Pulmonary artery endothelial cell (primary cell): ENCODE data around the gene NLRP9. TPM values are rescaled to one million over a fixed set of nuclear protein-coding genes. Genes with fewer than 3 reads are reported as not detected.
"Not testable (repeated sequence)": the region's sequence is repeated elsewhere in the genome, so short reads cannot be mapped to it uniquely, and the experiment has no call there.

Experiments used
- DNase-seq: peaks from one replicate; pipeline ENCODE4 v3.0.0-alpha.2; 2011; ENCODE audit warnings: low read depth, low spot score
- total RNA-seq: library from RNA; depleted of rRNA; stranded (reverse); fragments of >200 nt; gene quantifications from 2 replicates; pipeline ENCODE4 v1.2.3, GENCODE V29; 2014

The NLRP9 gene
- total RNA-seq, result under 0.01 TPM in 1 of 2 replicates, not detected in the other

DNA sequence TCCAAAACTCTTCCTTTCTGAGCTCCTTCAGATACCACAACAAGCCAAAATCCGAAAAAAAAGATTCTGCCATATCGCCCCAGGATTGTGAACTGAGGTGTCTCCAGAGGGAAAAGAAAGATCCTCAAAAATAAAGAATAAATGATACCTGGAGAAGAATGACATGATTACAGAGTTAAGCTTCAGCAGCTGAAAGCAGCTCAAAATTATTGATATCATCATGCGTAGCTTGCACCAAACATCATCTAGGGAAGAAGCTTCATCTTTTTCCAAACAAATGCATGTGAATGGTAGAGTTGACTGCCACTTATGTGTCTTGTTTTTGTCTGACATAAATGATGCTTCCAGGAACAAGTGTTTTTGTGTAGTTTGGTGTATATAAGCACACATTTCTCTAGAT is at the start of gene NLRP9:
NLRP9 (minus strand) TSS at position 101 of the 400 bp plus-strand sequence; CDS start at position 73, 28 bp downstream.
- no peak for DNase-seq

DNA sequence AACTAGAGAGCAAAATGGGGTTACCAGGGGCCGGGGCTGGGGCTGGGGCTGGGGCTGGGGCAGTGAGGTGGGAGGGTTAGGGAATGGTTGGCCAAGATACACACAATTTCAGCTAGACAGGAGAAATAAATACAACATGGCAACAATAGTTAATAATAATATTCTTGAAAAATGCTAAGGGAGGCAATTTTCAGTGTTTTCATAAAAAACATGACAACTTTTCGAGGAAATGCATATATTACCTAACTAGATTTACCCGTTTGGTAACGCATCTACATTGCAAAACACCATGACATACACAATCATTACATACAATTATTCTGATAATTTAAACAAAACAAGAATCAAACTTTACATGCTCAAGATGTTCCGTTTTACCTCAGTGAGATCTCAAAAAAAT is 42.9 kb upstream of the NLRP9 start:
- DNase-seq, result no peak

DNA sequence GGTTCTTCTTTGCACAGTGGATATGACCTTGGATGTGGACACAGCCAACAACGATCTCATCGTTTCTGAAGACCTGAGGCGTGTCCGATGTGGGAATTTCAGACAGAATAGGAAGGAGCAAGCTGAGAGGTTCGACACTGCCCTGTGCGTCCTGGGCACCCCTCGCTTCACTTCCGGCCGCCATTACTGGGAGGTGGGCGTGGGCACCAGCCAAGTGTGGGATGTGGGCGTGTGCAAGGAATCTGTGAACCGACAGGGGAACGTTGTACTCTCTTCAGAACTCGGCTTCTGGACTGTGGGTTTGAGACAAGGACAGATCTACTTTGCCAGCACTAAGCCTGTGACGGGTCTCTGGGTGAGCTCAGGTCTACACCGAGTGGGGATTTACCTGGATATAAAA is 40.1 kb upstream of the NLRP9 start:
- DNase-seq, result no peak

DNA sequence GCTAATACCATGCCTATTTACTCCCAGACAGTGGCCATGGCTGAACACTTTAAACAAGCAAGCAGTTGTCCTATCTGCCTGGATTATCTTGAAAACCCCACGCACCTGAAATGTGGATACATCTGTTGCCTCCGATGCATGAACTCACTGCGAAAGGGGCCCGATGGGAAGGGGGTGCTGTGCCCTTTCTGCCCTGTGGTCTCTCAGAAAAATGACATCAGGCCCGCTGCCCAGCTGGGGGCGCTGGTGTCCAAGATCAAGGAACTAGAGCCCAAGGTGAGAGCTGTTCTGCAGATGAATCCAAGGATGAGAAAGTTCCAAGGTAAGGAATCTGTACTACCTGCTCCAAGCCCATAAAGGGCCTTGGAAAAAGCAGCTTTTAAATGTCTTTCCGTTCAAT is 39.3 kb upstream of the NLRP9 start:
- no peak for DNase-seq

DNA sequence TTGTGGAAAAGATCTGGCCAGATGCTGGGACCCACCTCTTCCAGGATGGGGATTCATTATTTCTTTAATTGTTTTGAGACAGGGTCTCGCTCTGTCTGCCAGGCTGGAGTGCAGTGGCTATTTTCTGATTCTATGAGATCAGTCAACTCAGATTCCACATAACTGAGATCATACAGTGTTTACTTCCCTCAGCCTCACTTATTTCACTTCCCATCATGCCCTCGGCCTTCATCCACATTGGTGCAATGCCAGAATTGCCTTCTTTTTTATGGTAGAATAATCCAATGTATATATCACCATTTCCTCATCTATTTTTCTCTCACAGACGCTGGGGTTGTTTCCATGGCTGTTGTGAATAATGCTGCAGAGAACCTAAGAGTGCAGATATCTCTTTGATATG is 31.4 kb upstream of the NLRP9 start:
- not testable (repeated sequence) for DNase-seq

DNA sequence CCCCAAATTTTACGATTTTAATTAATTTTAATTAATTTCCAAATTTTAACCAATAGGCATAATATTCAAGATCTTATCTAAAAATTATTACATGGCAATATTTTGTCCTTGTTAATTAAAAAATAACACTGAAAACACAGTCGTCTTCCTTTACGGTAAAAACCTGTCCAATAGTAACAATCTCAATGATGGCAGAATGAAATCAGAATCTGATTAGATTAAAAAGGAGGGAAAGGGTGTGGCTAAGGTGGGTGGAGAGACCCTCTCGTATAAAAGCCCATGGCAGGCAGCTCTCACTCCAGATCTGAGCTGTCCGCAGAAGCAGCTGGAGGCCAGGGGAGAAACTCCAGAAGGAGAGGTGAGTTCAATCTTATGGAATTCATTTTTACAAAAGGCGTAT is 30.6 kb upstream of the NLRP9 start, which contains the start of gene RFPL4AL1:
RFPL4AL1 (plus strand) TSS at position 301 of the 400 bp plus-strand sequence. CDS start 2,687 bp downstream, outside the sequence.
- not testable (repeated sequence) for DNase-seq

DNA sequence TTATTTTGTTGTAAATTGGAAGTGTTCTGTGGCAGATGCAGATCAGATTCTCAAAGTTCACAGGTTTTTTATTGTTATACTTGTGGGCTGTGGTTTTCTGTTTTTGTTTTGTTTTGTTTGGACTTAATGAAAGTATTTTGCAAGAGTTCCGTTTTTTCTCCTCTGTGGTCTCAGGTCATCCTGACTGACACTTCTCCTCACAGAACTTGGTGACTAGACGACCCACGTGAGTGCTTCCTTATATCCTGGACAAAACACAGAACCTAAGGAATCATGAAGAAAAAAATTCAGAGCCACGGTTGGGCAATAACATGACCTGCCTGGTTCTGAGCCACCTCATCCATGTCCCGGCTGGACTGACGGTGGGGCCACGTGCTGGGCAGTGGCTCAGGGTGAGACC is 28.3 kb upstream of the NLRP9 start:
- no peak for DNase-seq

DNA sequence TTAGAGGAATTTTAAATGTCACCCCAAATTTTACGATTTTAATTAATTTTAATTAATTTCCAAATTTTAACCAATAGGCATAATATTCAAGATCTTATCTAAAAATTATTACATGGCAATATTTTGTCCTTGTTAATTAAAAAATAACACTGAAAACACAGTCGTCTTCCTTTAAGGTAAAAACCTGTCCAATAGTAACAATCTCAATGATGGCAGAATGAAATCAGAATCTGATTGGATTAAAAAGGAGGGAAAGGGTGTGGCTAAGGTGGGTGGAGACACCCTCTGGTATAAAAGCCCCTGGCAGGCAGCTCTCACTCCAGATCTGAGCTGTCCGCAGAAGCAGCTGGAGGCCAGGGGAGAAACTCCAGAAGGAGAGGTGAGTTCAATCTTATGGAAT is 20.6 kb upstream of the NLRP9 start, which contains the start of gene RFPL4A:
RFPL4A (plus strand) TSS at position 301 of the 400 bp plus-strand sequence. CDS start 2,704 bp downstream, outside the sequence.
- not testable (repeated sequence) for DNase-seq

DNA sequence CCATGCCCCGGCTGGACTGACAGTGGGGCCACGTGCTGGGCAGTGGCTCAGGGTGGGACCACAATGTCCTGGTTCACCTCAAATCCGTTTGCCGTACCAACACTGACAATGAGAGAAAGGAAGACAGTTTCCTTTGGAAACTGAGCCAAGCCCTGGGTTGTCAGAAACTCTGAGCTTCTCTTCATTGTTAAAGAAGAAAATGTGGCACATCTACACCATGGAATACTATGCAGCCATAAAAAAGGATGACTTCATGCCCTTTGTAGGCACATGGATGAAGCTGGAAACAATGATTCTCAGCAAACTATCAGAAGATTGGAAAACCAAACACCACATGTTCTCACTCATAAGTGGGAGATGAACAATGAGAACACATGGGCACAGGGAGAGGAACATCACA is 18.6 kb upstream of the NLRP9 start:
- not testable (repeated sequence) for DNase-seq

DNA sequence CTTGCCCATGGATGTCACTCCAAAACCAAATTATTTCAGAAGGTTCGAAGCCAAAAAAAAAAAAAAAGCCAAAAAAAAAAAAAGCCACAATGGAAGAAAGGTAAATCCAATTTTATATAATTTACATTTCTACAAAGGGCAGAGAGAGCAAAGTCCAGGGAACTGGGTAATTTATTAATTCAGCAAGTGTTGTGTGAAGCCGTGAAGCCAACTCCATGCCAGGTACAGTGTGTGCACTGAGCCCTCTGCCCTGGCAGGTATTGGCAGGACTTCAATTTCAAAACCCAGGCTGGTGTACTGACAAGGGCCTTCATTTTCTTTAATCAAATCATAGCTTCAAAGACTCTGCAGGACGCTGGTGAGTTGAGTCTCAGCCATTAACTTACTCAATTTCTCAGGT is 15.2 kb upstream of the NLRP9 start:
- no peak for DNase-seq

DNA sequence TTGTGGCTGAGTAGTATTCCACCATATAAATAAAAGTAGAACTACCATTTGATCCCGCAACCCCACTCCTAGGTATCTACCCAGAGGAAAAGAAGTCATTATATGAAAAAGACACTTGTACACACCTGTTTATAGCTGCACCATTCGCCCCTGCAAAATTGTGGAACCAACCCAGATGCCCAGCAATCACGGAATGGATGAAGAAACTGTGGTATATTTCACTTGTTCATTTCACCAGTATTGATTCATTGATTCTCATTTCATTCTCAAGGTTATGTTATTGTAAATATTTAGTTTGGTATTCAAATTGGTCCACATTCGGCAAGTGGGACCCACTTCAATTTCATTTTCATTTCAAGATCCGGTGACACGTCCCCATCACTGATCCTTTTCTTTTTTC is 12.5 kb upstream of the NLRP9 start:
- DNase-seq, result no peak

DNA sequence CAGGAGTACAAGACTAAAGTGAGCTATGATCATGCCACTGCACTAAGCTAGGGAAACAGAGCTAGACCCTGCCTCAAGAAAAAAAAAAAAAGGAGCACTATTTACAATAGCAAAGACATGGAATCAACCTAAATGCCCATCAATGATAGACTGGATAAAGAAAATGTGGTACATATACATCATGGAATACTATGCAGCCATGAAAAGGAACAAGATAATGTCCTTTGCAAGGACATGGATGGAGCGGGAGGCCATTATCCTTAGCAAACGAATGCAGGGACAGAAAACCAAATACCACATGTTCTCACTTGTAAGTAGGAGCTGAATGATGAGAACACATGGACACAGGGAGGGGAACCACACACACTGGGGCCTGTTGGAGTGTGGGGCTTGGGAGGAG is 7.8 kb downstream of the NLRP9 start:
- not testable (repeated sequence) for DNase-seq

DNA sequence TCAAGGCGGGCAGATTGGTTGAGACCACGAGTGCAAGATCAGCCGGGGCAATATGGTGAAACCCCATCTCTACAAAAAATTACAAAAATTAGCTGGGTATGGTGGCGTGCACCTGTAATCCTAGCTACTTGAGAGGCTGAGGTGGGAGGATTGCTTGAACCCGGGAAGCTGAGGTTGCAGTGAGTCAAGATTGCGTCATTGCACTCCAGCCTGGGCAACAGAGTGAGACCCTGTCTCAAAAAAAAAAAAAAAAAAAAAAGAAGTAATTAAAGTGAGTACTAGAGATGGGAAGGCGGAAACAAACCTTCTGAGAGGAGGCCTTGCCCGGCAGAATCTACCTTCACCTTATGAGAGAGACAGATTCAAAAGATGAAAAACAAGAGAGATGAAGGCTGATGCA is 14.7 kb downstream of the NLRP9 start:
- no peak for DNase-seq

DNA sequence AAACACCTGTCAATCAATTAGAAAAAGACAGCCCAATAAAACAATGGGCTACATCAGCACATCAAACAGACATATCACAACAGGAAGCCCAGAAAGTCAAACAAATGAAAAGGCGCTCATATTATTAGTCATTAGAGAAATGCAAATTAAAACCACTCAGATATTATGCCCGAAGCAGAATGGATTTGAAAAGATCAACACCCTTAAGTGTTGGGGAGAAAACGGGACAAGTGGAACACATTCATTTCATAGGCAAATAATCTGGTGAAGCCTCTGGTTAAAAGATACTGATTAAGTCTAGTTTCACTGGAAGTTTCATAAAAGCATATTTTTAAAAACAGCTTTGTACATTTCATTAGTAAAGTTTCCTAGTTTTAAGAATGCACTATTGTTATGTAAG is 17.4 kb downstream of the NLRP9 start:
- no peak for DNase-seq

DNA sequence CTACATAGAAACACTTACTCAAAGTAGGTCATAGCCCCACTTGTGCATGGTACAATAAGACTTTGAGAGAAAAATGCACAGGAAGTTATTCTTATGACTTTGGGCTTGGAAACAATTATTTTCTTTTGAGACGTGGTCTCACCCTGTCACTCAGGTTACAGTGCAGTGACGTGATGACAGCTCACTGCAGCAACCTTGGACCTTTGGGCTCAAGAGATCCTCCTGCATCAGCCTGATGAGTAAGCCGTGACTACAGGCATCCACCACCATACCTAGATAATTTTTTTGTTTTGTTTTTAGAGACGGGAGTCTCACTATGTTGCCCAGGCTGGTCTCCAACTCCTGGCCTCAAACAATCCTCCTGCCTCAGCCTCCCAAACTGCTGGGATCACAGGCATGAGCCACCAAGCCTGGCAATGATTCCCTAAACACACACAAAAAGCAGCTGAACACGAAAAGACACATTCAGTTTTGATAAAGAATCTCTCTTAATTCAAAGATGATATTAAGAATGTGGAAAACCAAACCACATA is 17.9 kb downstream of the NLRP9 start:
- no peak for DNase-seq

DNA sequence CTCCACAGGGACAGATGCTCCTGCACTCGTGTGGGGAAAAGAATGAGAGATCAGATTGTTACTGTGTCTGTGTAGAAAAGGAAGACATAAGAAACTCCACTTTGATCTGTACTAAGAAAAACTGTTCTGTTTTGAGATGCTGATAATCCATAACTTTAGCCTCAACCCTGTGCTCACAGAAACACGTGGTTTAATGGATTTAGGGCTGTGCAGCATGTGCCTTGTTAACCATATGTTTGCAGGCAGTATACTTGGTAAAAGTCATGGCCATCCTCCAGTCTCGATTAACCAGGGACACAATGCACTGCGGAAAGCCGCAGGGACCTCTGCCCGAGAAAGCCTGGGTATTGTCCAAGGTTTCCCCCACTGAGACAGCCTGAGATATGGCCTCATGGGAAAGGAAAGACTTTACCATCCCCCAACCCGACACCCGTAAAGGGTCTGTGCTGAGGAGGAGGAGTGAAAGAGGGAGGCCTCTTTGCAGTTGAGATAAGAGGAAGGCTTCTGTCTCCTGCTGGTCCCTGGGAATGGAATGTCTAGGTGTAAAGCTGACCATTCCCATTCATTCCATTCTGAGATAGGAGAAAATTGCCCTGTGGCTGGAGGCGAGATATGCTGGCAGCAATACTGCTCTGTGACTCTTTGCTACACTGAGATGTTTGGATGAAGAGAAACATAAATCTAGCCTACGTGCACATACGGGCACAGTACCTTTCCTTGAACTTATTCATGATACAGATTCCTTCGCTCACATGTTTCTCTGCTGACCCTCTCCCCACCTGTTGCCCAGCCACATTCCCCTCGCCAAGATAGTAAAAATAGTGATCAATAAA is 20.1 kb downstream of the NLRP9 start:
- not testable (repeated sequence) for DNase-seq

DNA sequence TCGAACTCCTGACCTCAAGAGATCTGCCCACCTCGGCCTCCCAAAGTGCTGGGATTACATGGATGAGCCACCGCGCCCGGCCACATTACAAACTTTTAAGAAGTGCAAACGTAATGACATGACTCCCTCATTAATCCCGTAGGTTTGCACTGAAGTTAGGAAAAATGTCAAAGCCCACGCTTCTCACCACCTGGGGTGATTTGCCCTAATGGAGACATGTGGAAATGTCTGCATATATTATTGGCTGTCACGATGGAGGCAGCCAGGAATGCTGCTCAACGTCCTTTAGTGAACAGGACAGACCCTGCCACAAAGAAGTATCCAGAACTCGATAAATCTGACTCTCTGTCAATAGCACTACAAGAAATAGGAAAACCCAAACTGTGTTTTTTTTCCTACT is 21.0 kb downstream of the NLRP9 start:
- no peak for DNase-seq

DNA sequence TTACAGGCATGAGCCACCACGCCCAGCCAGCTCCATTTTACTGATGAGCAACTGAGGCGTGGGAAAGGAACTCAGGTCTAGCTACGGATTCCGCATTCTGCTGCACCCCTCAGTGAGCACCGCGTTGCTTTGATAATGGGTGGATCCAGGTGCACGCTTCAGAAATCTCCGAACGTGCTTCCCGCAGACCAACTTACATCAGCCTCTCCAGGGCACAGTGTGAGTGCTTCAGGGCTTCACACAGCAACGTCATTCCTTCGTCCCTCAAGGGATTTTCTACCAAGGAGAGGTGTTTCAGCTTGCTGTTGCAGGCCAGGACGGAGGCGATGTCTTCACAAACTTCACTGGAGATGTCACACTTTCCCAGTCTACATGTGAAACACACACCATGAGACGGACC is 21.7 kb downstream of the NLRP9 start:
- no peak for DNase-seq

DNA sequence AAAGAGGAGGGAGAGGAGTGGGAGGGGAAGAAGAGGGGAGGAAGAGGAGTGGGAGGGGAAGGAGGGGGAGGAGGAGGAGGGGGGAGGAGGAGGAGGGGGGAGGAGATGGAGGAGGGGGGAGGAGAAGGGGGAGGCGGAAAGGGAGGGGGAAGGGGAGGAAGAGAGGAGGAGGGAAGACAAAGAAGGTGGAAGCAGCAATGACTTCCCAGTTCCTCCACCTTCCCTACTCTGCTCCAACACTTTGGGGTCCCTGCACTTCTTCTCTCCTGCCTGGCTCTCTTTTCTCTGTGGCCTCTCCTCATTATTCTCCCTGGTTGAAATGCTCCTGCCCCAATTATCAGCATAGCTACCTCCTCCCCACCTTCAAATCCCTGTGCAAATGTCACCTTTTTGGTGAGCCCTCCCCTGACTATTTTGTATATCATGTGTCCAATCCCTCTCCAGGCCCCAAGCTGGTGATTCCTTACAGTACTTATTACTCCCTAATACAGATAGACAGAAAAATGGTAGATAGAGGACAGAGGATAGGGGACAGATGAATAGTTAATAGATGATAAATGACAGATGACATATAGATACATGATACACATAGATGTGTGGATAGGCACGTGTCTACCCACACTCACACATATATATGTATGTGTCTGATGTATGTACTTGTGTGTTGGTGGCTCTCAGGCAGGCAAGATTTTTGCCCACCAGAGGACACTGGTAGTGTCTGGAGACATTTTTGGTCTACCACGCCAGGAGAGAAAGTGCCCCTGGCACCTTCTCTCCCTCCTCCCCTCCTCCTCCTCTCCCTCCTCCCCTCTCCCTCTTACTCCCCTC is 25.2 kb downstream of the NLRP9 start:
- no peak for DNase-seq

DNA sequence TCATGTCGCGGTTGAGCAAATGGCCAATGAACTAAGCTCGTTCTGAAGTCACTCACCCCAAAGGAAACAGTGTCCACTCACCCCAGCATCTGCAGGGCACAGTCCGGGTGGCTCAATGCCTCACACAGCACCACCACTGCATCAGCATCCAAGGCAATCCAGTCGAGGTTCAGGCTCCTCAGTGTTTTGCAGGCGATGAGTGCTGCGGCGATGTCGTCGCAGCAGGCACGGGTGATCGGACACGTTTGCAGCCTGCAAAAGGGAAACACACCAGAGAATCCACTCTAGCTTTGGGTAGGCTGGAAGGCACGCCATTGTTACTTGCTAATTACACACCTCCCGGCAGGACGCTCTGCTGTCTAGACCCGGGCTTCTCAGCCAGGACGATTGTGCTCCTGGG is 26.5 kb downstream of the NLRP9 start:
- no peak for DNase-seq

DNA sequence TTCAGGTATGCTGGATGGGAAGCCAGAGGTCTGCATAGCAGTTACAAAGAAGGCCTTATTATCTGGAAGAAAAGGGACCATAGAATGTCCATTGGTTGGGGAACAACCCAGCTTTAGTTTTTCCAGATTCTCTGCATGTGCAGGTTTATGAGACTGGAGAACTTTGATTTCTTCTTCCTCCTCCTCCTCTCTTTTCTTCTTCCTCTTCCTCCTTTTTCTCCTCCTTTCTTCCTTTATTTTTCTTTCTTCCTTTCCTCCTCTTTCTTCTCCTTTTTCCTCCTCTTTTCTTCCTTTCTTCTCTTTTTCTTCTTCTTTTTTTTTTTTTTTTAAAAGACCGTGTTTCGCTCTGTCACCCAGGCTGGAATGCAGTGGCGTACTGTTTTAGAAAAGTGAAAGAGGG is 32.2 kb downstream of the NLRP9 start:
- no peak for DNase-seq
